IPS-NIHi7 (cell line): ENCODE data around the gene AKAP17A.
"Not testable (repeated sequence)": the region's sequence is repeated elsewhere in the genome, so short reads cannot be mapped to it uniquely, and the experiment has no call there.

ENCODE experiments used
- DNase-seq: peaks from one replicate; pipeline ENCODE4 v3.0.0; 2012; ENCODE audit warnings: mixed read lengths; ENCODE audit errors: extremely low spot score

Gene AKAP17A

DNA sequence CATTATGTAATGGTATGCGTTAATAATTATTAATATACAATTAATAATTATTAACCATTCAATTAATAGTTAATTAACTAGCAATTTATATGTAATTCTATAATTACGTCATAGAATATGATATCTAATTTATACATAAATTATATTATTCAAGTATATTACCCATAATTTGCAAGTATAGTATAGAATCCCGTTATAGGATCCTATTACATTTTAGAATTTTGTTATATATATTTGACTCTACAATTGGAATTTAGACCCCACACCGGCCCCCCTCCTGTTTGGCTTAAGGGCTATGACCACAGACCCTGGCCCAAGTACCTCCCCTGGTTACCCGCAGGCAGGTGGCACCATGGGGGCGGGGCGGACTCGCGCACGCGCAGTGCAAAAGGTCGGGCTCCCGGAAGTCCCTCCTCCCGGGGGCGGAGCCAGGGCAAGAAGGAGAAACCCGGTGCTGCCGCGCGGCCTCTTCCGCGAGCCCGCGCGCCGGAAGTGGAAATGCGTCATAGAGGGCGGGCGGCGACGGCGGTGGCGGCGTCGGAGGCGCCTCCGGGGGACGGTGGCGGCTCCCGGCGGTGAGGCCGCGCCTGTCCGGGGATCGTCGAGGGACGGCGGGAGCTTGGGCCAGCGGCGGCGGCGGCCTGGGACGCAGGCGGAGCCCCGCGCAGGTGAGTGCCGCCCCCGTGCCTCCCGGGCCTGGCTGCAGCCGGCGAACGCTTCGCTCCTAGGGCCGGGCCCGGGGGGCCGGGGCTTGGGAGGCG lies at the start of gene AKAP17A:
Gene AKAP17A, plus strand, starts transcription at position 503 of the 761 bp plus-strand sequence. CDS start 1,859 bp downstream, outside the sequence.
- DNase-seq, result peak; percentile 98

GRCh38 chrX:1542994-1543725 lies 48.2 kb upstream of the AKAP17A start:
- no peak for DNase-seq

GRCh38 chrX:1545776-1546408 lies 45.5 kb upstream of the AKAP17A start:
- DNase-seq, result no peak

DNA sequence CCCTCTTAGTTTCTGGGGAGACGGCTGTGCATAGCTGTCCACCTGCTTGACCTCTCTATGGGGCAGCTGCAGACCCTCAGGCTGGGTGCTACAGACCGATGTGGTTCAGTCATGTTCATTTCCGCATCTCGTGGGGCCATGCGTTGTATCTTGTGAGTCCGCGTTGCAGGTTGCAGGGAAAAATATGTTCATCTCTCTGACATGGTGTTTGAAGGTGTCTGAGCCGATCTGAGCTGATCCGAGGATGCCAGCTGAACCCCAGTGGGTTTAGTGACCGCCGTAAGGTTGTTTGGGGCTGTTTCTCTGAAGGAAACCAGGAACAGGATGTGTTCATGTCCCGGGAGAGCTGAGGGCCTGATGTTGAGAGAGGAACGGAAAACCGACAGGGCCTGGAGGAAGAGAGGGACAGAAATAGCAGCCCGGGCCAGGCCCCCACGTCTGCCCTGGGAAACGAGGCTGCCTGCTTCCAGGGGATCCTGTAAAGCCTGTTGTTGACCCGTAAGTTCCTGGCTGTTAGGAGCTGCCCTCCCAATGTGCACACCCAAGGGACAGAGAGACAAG lies 44.6 kb upstream of the AKAP17A start:
- DNase-seq, result no peak

GRCh38 chrX:1551959-1552546 lies 39.4 kb upstream of the AKAP17A start:
- DNase-seq, result no peak

DNA sequence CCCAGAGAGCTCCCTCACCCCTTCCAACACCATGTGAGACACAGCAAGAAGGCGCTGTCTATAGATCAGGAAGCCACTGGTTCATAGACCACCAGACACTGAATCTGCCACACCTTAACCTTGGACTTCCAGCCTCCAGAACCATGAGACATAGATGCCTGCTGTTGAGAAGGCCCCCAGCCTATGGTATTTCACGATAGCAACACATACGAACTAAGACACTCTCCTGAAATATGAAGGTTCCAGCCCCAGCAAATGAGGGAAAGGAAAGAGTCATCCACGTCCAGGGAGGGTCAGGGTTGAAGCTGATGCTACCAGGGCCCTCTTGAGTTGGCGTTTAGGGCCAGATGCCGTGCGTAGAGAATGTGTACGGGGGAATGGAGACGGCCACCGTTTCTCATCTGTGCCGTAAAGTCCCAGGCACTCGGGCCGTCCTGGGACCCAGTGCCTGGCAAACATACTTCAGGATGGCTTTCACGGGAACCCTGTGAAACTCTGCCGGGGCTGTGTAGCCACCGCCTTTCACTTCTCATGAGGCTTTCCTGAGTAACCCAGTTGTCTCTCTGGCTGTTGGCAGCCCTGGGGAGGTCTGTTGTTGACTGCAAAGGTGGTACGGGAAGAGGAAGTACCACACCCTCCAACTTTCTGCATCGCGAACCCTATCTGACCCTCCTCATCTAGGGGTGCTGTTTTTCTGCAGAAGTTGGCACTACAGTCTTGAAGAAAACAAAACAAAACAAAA lies 36.8 kb upstream of the AKAP17A start:
- DNase-seq, result no peak

GRCh38 chrX:1555370-1555769 lies 36.0 kb upstream of the AKAP17A start:
- DNase-seq, result no peak

GRCh38 chrX:1557442-1557841 lies 34.0 kb upstream of the AKAP17A start:
- not testable (repeated sequence) for DNase-seq

- DNase-seq, result no peak
Measured at GRCh38 chrX:1558761-1559468, 32.5 kb upstream of the AKAP17A start.

- DNase-seq, result no peak
Measured at GRCh38 chrX:1561164-1561563, 30.2 kb upstream of the AKAP17A start.

- not testable (repeated sequence) for DNase-seq
Measured at GRCh38 chrX:1564077-1564476, 27.3 kb upstream of the AKAP17A start.

DNA sequence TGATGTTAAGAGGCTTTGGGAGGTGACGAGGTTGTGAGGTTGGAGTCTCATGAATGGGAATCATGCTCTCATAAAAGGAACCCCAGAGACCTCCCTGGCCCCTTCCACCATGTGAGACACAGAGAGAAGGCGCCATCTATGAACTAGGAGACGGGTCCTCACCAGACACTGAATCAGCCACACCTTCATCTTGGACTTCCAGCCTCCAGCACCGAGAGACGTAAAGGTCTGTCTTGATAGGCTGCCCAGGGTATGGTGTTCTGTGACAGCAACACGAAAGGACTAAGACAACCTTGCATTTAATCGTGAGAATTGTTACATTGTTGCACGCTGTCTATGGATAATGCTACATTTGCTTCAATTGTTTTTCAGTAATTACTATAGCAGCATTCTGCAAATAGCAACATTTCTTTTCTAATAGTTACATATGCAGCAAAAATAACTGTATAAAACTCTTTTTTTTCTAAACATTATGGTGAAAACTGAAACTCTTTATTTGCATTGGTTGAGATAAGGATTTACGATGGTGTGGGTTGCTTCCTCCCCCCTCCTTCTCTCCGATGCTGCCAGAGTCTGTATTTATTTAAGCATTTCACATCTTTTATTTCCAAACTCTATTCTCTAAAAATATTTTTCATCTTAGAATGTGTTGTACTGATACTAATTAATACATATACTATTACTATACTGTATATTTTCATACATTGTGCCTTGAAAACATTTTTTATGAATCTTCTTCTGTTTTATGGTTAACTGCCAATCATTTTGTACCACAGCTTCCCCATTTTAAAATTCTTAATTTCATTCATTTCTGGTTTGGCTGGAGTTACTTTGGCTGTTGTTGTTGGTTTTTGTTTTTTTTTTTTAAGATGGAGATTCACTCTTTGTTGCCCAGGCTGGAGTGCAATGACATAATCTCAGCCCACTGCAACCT lies 26.4 kb upstream of the AKAP17A start:
- no peak for DNase-seq

GRCh38 chrX:1574181-1574580 lies 17.2 kb upstream of the AKAP17A start:
- DNase-seq, result not testable (repeated sequence)

- no peak for DNase-seq
Measured at GRCh38 chrX:1576201-1576992, 15.0 kb upstream of the AKAP17A start.

GRCh38 chrX:1577845-1578244 lies 13.6 kb upstream of the AKAP17A start:
- no peak for DNase-seq

DNA sequence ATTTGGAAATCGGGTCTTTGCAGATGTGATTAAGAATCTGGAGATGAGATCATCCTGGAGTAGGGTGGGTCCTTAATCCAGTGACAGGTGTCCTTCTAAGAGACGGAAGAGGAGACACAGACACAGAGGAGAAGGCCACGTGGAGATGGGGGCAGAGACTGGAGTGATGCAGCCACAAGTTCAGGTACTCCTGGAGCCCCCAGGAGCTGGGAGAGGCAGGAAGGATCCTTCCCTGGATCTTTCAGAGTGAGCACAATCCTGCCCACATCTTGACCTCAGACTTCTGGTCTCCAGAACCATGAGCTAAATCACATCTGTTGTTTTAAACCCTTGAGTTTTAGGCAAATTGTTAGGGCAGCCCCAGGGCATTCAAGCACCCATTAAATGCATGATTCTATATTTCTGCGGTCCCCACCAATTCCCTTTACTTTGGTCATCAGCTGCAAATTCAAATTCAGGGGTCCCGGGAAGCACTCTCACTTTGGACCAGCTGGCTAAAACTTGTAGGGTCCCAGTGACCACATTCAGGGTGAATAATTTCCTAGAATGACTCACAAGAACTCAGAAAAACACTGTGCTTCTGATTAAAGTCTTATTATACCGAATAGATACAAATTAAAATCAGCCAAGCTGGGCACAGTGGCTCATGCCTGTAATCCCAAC lies 12.8 kb upstream of the AKAP17A start:
- no peak for DNase-seq

DNA sequence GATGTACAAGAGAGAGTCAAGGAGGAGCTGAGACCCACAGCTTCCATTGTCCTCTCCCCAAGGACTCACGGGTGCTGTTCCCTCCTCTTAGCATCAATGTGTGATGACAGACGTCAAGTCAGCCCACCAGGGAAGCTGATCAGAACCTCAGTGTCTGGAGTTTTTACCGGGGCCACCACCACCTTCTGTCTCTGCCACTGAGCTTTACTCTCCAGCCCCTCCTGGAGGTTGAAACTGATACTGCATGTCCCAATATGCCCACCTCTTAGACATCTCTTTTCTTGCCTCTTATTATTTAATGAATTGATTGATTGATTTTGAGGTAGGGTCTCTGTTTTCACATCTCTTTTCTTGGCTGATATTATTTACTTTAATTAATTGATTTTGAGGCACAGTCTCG lies 10.3 kb upstream of the AKAP17A start:
- DNase-seq, result peak; percentile 66
